Suprapubic skin (tissue), 4 donors: ENCODE results near the gene MOB3B. TPM values are rescaled to one million over a fixed set of nuclear protein-coding genes. Genes with fewer than 3 reads are reported as not detected.

Source experiments
- DNase-seq, 2 donors: peaks; one replicate each; pipeline ENCODE4 v3.0.0-alpha.2; 2019; ENCODE audit warnings: low spot score in 2 of 2
- H3K27ac ChIP-seq: fragments of 200-600 bp; sonication (generic); one replicate; pipeline ENCODE4 v1.5.1; 2019
- H3K27me3 ChIP-seq: fragments of 200-600 bp; sonication (generic); one replicate; pipeline ENCODE4 v1.5.1; 2019
- H3K36me3 ChIP-seq: fragments of 200-600 bp; sonication (generic); one replicate; pipeline ENCODE4 v1.5.1; 2019
- H3K4me1 ChIP-seq: fragments of 200-600 bp; sonication (generic); one replicate; pipeline ENCODE4 v1.5.1; 2019
- H3K4me3 ChIP-seq: fragments of 200-600 bp; sonication (generic); one replicate; pipeline ENCODE4 v1.5.1; 2019; ENCODE audit warnings: mild to moderate bottlenecking
- H3K9me3 ChIP-seq: fragments of 200-600 bp; sonication (generic); one replicate; pipeline ENCODE4 v1.5.1; 2019
- CTCF ChIP-seq, 2 donors: fragments of 200-600 bp in 1 of 2; fragments of 450-650 bp in 1 of 2; sonication (generic) in 1 of 2; IDR thresholded peaks; one replicate each; pipeline ENCODE4 v1.5.1; 2016 to 2019; ENCODE audit warnings: antibody characterized with exemption in 2 of 2, mild to moderate bottlenecking in 1 of 2, moderate library complexity in 1 of 2
- EP300 ChIP-seq: sonication (generic); formaldehyde crosslinking; IDR thresholded peaks from one replicate; pipeline ENCODE4 v1.6.1; 2017; ENCODE audit warnings: antibody characterized with exemption
- POLR2A ChIP-seq, 2 donors: fragments of 450-650 bp; IDR thresholded peaks; one replicate each; pipeline ENCODE4 v1.6.1; 2017; ENCODE audit warnings: antibody characterized with exemption in 2 of 2, mild to moderate bottlenecking in 2 of 2, moderate library complexity in 2 of 2
- POLR2AphosphoS5 ChIP-seq, 3 donors: sonication (generic); formaldehyde crosslinking; IDR thresholded peaks; one replicate each; pipeline ENCODE4 v1.6.1; 2017; ENCODE audit warnings: antibody characterized with exemption in 3 of 3
- WGBS: methylation state at CpG from one replicate; pipeline ENCODE4 v1.1.5; 2018; 5-methylcytosine and 5-hydroxymethylcytosine counted together
- total RNA-seq, 4 donors: library from RNA; depleted of rRNA; stranded (reverse); fragments of >200 nt; gene quantifications; one replicate each; pipeline ENCODE4 v1.1.0, GENCODE V29; 2016

MOB3B gene
- total RNA-seq, 4 donors from 2014 or later: 8.2 to 21.5 (median 10.9) TPM

- no peak for DNase-seq
- Histone ChIP-seq H3K4me1 (peaks cover 30% of the 10 kb centered on the region), H3K27me3 (no peaks in the 10 kb centered on the region), H3K9me3 (no peaks in the 10 kb centered on the region), H3K4me3 (no peak within 1 kb of the TSS), H3K27ac (no peak within 1 kb of the TSS), H3K36me3 (no peaks in the 10 kb centered on the region)
- 62% methylated on average over 2 of the region's 2 CpGs for WGBS
- no peak for TF ChIP-seq CTCF (IDR thresholded peaks at IDR 0.05)
- TF ChIP-seq POLR2AphosphoS5 (IDR thresholded peaks at IDR 0.05): no peak
- no peak for TF ChIP-seq POLR2A (IDR thresholded peaks at IDR 0.05)
- no peak for TF ChIP-seq EP300
Observed at GRCh38 chr9:27524236-27524635, 5.4 kb downstream of the MOB3B start, which contains the start of gene IFNK. Gene IFNK, plus strand, starts transcription at chr9:27524290. Its CDS starts 47 bp downstream, at chr9:27524337.

- no peak overlapping the region for H3K27ac ChIP-seq
- no peak for DNase-seq
- no peaks in the 10 kb centered on the region for H3K36me3 ChIP-seq
- no peaks in the 10 kb centered on the region for H3K9me3 ChIP-seq
- peaks cover 30% of the 10 kb centered on the region for H3K4me1 ChIP-seq
- H3K4me3 ChIP-seq: no peak overlapping the region
- H3K27me3 ChIP-seq: no peaks in the 10 kb centered on the region
- TF ChIP-seq EP300: no peak
- no peak for TF ChIP-seq POLR2AphosphoS5 (IDR thresholded peaks at IDR 0.05)
- TF ChIP-seq POLR2A (IDR thresholded peaks at IDR 0.05): no peak
- no peak for TF ChIP-seq CTCF (IDR thresholded peaks at IDR 0.05)
Observed at GRCh38 chr9:27523141-27523540, 6.5 kb downstream of the MOB3B start.

- TF ChIP-seq POLR2AphosphoS5 (IDR thresholded peaks at IDR 0.05) (no peak), POLR2A (IDR thresholded peaks at IDR 0.05) (no peak)
- no peaks in the 10 kb centered on the region for H3K9me3 ChIP-seq
- no peak for DNase-seq
- H3K4me3 ChIP-seq: no peak overlapping the region
- no peak overlapping the region for H3K27ac ChIP-seq
- H3K36me3 ChIP-seq: no peaks in the 10 kb centered on the region
- 85% methylated on average over 4 of the region's 4 CpGs for WGBS
- no peaks in the 10 kb centered on the region for H3K27me3 ChIP-seq
- H3K4me1 ChIP-seq: peaks cover 10% of the 10 kb centered on the region
Observed at GRCh38 chr9:27520986-27521385, 8.6 kb downstream of the MOB3B start.

GRCh38 chr9:27519466-27520465 is 9.8 kb downstream of the MOB3B start:
- no peaks in the 10 kb centered on the region for H3K36me3 ChIP-seq
- no peak overlapping the region for H3K4me3 ChIP-seq
- no peaks in the 10 kb centered on the region for H3K9me3 ChIP-seq
- no peaks in the 10 kb centered on the region for H3K27me3 ChIP-seq
- peaks cover 7% of the 10 kb centered on the region for H3K4me1 ChIP-seq
- no peak for DNase-seq
- TF ChIP-seq POLR2A (IDR thresholded peaks at IDR 0.05): no peak
- no peak for TF ChIP-seq CTCF (IDR thresholded peaks at IDR 0.05)
- no peak for TF ChIP-seq POLR2AphosphoS5 (IDR thresholded peaks at IDR 0.05)
- TF ChIP-seq EP300: no peak
- WGBS: 59% methylated on average over 10 of the region's 10 CpGs
- H3K27ac ChIP-seq: no peak overlapping the region

- no peak for DNase-seq
- Histone ChIP-seq H3K9me3 (no peaks in the 10 kb centered on the region), H3K36me3 (no peaks in the 10 kb centered on the region), H3K27ac (no peak overlapping the region), H3K4me3 (no peak overlapping the region), H3K4me1 (peaks cover 7% of the 10 kb centered on the region), H3K27me3 (no peaks in the 10 kb centered on the region)
- 82% methylated on average over 4 of the region's 4 CpGs for WGBS
- no peak for TF ChIP-seq POLR2A (IDR thresholded peaks at IDR 0.05)
- TF ChIP-seq EP300: no peak
- no peak for TF ChIP-seq CTCF (IDR thresholded peaks at IDR 0.05)
- no peak for TF ChIP-seq POLR2AphosphoS5 (IDR thresholded peaks at IDR 0.05)
Observed at GRCh38 chr9:27518809-27519208, 10.8 kb downstream of the MOB3B start.
